Measurements from ENCODE around the gene ANO2.

The ANO2 gene

GRCh38 chr12:5976711-5977110, 31.7 kb upstream of the ANO2 start:
- TF ChIP-seq REST (IDR thresholded peaks at IDR 0.05; ENCODE audit: low read depth), result no peak
- TF ChIP-seq TCF12 (IDR thresholded peaks at IDR 0.05; ENCODE audit: low read depth), result no peak
- no peak for TF ChIP-seq EP300 (IDR thresholded peaks at IDR 0.05; ENCODE audit: borderline replicate concordance)
- TF ChIP-seq YY1 (IDR thresholded peaks at IDR 0.05; ENCODE audit: low read depth), result no peak
- TF ChIP-seq ZBTB7A (IDR thresholded peaks at IDR 0.05; ENCODE audit: low read depth), result no peak
- TF ChIP-seq TEAD4 (IDR thresholded peaks at IDR 0.05), result no peak
- no peak for TF ChIP-seq USF1 (IDR thresholded peaks at IDR 0.05)
- no peak for TF ChIP-seq MAX (IDR thresholded peaks at IDR 0.05)
- TF ChIP-seq CEBPB (IDR thresholded peaks at IDR 0.05), result no peak
- no peak for TF ChIP-seq FOXM1 (IDR thresholded peaks at IDR 0.05; ENCODE audit: borderline replicate concordance, low read depth)
- no peak for TF ChIP-seq EGR1 (IDR thresholded peaks at IDR 0.05)
- no peak for TF ChIP-seq TAF1 (IDR thresholded peaks at IDR 0.05; ENCODE audit: low read depth)

- no peak for TF ChIP-seq FOXM1 (IDR thresholded peaks at IDR 0.05; ENCODE audit: borderline replicate concordance, low read depth)
- TF ChIP-seq EP300 (IDR thresholded peaks at IDR 0.05; ENCODE audit: borderline replicate concordance), result no peak
- no peak for TF ChIP-seq USF1 (IDR thresholded peaks at IDR 0.05)
- TF ChIP-seq CREB1 (IDR thresholded peaks at IDR 0.05; ENCODE audit: low read depth), result no peak
Observed at GRCh38 chr12:5976196-5976595, 31.1 kb upstream of the ANO2 start.

GRCh38 chr12:5973461-5974115, 28.5 kb upstream of the ANO2 start:
- no peak for TF ChIP-seq REST (IDR thresholded peaks at IDR 0.05; ENCODE audit: low read depth)
- no peak for TF ChIP-seq TEAD4 (IDR thresholded peaks at IDR 0.05)
- no peak for TF ChIP-seq EP300 (IDR thresholded peaks at IDR 0.05; ENCODE audit: borderline replicate concordance)
- no peak for TF ChIP-seq USF1 (IDR thresholded peaks at IDR 0.05)
- no peak for TF ChIP-seq MAX (IDR thresholded peaks at IDR 0.05)
- TF ChIP-seq EGR1 (IDR thresholded peaks at IDR 0.05), result no peak

- TF ChIP-seq NFIC (IDR thresholded peaks at IDR 0.05), result no peak
- TF ChIP-seq REST (IDR thresholded peaks at IDR 0.05; ENCODE audit: low read depth), result no peak
- TF ChIP-seq TEAD4 (IDR thresholded peaks at IDR 0.05), result no peak
- no peak for TF ChIP-seq TAF1 (IDR thresholded peaks at IDR 0.05; ENCODE audit: low read depth)
- TF ChIP-seq MAX (IDR thresholded peaks at IDR 0.05), result no peak
- no peak for TF ChIP-seq FOXM1 (IDR thresholded peaks at IDR 0.05; ENCODE audit: borderline replicate concordance, low read depth)
- no peak for TF ChIP-seq EGR1 (IDR thresholded peaks at IDR 0.05)
Observed at GRCh38 chr12:5972387-5972786, 27.3 kb upstream of the ANO2 start.
